HL-60 (cell line): ENCODE results near the gene USP32.

Experiments used
- DNase-seq, 2 experiments: peaks; one replicate each; pipeline ENCODE4 v3.0.0-alpha.2; 2010 to 2020; ENCODE audit warnings: low read depth in 1 of 2, low spot score in 1 of 2
- H3K27ac ChIP-seq: fragments of 250-450 bp; sonication (Bioruptor Pico); replicated peaks from 2 replicates; pipeline ENCODE4 v1.5.1; 2020; ENCODE audit warnings: mild to moderate bottlenecking, moderate library complexity
- H3K27me3 ChIP-seq: fragments of 250-450 bp; sonication (Bioruptor Pico); 2 replicates; pipeline ENCODE4 v1.5.1; 2021; ENCODE audit warnings: mild to moderate bottlenecking, moderate library complexity; ENCODE audit not compliant: insufficient read depth, poor library complexity, severe bottlenecking
- H3K4me3 ChIP-seq: replicated peaks from 2 replicates; pipeline ENCODE4 v1.5.1; 2011; ENCODE audit warnings: mild to moderate bottlenecking, control low read depth, low read length; ENCODE audit not compliant: insufficient read depth
- GABPA ChIP-seq: IDR thresholded peaks from 2 replicates; pipeline ENCODE4 v1.6.1; 2012; ENCODE audit warnings: low read depth
- POLR2AphosphoS5 ChIP-seq: IDR thresholded peaks from 2 replicates; pipeline ENCODE4 v1.6.1; 2012; ENCODE audit warnings: low read depth
- SPI1 ChIP-seq: IDR thresholded peaks from 2 replicates; pipeline ENCODE4 v1.6.1; 2012; ENCODE audit warnings: low read depth, mild to moderate bottlenecking, borderline replicate concordance
- TF ChIP-seq, protein P1 (sequence below): IDR thresholded peaks from one replicate; pipeline ENCODE4 v1.5.1; 2011; ENCODE audit warnings: low read length, control low read depth, inconsistent platforms; ENCODE audit not compliant: insufficient read depth
- TF ChIP-seq, protein P2 (sequence below): IDR thresholded peaks from 2 replicates; pipeline ENCODE4 v1.6.1; 2012; ENCODE audit warnings: low read depth; ENCODE audit not compliant: insufficient replicate concordance

USP32 gene

GRCh38 chr17:60247836-60248461 is 144.0 kb downstream of the USP32 start:
- Histone ChIP-seq H3K27me3 (no peaks in the 10 kb centered on the region), H3K4me3 (no peak overlapping the region), H3K27ac (no peak overlapping the region)
- no peak for DNase-seq
- TF ChIP-seq, protein P1, sequence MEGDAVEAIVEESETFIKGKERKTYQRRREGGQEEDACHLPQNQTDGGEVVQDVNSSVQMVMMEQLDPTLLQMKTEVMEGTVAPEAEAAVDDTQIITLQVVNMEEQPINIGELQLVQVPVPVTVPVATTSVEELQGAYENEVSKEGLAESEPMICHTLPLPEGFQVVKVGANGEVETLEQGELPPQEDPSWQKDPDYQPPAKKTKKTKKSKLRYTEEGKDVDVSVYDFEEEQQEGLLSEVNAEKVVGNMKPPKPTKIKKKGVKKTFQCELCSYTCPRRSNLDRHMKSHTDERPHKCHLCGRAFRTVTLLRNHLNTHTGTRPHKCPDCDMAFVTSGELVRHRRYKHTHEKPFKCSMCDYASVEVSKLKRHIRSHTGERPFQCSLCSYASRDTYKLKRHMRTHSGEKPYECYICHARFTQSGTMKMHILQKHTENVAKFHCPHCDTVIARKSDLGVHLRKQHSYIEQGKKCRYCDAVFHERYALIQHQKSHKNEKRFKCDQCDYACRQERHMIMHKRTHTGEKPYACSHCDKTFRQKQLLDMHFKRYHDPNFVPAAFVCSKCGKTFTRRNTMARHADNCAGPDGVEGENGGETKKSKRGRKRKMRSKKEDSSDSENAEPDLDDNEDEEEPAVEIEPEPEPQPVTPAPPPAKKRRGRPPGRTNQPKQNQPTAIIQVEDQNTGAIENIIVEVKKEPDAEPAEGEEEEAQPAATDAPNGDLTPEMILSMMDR, result no peak
- no peak for TF ChIP-seq GABPA
- TF ChIP-seq, protein P2, sequence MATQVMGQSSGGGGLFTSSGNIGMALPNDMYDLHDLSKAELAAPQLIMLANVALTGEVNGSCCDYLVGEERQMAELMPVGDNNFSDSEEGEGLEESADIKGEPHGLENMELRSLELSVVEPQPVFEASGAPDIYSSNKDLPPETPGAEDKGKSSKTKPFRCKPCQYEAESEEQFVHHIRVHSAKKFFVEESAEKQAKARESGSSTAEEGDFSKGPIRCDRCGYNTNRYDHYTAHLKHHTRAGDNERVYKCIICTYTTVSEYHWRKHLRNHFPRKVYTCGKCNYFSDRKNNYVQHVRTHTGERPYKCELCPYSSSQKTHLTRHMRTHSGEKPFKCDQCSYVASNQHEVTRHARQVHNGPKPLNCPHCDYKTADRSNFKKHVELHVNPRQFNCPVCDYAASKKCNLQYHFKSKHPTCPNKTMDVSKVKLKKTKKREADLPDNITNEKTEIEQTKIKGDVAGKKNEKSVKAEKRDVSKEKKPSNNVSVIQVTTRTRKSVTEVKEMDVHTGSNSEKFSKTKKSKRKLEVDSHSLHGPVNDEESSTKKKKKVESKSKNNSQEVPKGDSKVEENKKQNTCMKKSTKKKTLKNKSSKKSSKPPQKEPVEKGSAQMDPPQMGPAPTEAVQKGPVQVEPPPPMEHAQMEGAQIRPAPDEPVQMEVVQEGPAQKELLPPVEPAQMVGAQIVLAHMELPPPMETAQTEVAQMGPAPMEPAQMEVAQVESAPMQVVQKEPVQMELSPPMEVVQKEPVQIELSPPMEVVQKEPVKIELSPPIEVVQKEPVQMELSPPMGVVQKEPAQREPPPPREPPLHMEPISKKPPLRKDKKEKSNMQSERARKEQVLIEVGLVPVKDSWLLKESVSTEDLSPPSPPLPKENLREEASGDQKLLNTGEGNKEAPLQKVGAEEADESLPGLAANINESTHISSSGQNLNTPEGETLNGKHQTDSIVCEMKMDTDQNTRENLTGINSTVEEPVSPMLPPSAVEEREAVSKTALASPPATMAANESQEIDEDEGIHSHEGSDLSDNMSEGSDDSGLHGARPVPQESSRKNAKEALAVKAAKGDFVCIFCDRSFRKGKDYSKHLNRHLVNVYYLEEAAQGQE, result no peak
- TF ChIP-seq SPI1, result no peak
- TF ChIP-seq POLR2AphosphoS5, result no peak

DNA sequence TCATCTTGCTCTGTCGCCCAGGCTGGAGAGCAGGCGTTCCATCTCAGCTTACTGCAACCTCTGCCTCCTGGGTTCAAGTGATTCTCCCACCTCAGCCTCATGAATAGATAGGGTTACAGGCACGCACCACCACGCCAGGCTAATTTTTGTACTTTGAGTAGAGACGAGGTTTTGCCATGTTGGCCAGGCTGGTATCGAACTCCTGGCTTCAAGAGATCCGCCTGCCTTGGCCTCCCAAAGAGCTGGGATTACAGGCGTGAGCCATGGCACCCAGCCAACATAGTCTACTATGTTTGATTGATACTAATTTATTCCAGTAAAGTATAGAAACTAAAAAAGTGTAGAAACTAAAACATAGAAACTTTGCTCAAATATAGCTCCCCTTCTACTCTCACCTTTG is 147.3 kb downstream of the USP32 start:
- TF ChIP-seq, protein P2, result no peak
- no peak for DNase-seq

GRCh38 chr17:60240290-60240689 is 151.6 kb downstream of the USP32 start:
- H3K4me3 ChIP-seq, result no peak overlapping the region
- TF ChIP-seq POLR2AphosphoS5 (no peak), SPI1 (no peak), GABPA (no peak)
- TF ChIP-seq, protein P2, result no peak
- TF ChIP-seq, protein P1, result no peak
- no peaks in the 10 kb centered on the region for H3K27me3 ChIP-seq
- no peak for DNase-seq
- no peak overlapping the region for H3K27ac ChIP-seq

More for the DNA sequence above, 147.3 kb downstream of the USP32 start:
- H3K4me3 ChIP-seq, result no peak overlapping the region
- H3K27ac ChIP-seq, result no peak overlapping the region
- H3K27me3 ChIP-seq, result no peaks in the 10 kb centered on the region
